ENCODE results near the gene ZNF774.

The ZNF774 gene

GRCh38 chr15:90326441-90326840 is 25.6 kb upstream of the ZNF774 start:
- H3K4me3 ChIP-seq (ENCODE audit: low read depth, low read length) = no peak overlapping the region
- H3K27ac ChIP-seq (ENCODE audit: extremely low read depth, low read depth, low read length) = no peak overlapping the region
- POLR2A ChIA-PET = interaction anchor here (1.7 kb wide), 1 partner anchor 62 kb away, joined by 6 read pairs; the partner anchor contains the start of gene IQGAP1
- no peaks in the 10 kb centered on the region for H3K9me3 ChIP-seq (ENCODE audit: control insufficient read depth, insufficient read depth, low read depth, low read length)
- TF ChIP-seq ZNF596 (tag by site-specific recombination; IDR thresholded peaks at IDR 0.05) = no peak
- TF ChIP-seq ZNF311 (tag by site-specific recombination; IDR thresholded peaks at IDR 0.05; ENCODE audit: borderline replicate concordance) = no peak
- TF ChIP-seq ZNF658 (tag by site-specific recombination; IDR thresholded peaks at IDR 0.05) = no peak
- no peak for TF ChIP-seq ZNF433 (tag by site-specific recombination; IDR thresholded peaks at IDR 0.05; ENCODE audit: low read depth)
- no peak for TF ChIP-seq ZNF324 (tag by site-specific recombination; IDR thresholded peaks at IDR 0.05)
- TF ChIP-seq, protein P1, sequence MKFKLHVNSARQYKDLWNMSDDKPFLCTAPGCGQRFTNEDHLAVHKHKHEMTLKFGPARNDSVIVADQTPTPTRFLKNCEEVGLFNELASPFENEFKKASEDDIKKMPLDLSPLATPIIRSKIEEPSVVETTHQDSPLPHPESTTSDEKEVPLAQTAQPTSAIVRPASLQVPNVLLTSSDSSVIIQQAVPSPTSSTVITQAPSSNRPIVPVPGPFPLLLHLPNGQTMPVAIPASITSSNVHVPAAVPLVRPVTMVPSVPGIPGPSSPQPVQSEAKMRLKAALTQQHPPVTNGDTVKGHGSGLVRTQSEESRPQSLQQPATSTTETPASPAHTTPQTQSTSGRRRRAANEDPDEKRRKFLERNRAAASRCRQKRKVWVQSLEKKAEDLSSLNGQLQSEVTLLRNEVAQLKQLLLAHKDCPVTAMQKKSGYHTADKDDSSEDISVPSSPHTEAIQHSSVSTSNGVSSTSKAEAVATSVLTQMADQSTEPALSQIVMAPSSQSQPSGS (tag by site-specific recombination; IDR thresholded peaks at IDR 0.05; ENCODE audit: low read depth) = no peak
- no peak for TF ChIP-seq ZNF24 (tag by site-specific recombination; IDR thresholded peaks at IDR 0.05)
- no peak for TF ChIP-seq KLF7 (tag by site-specific recombination; IDR thresholded peaks at IDR 0.05; ENCODE audit: borderline replicate concordance)
- TF ChIP-seq KLF9 (tag by site-specific recombination; IDR thresholded peaks at IDR 0.05; ENCODE audit: low read depth) = no peak
- no peak for TF ChIP-seq SP3 (tag by site-specific recombination; IDR thresholded peaks at IDR 0.05)
- TF ChIP-seq HIC1 (tag by site-specific recombination; IDR thresholded peaks at IDR 0.05) = no peak
- no peak for TF ChIP-seq ZNF341 (tag by site-specific recombination; IDR thresholded peaks at IDR 0.05; ENCODE audit: low read depth)
- TF ChIP-seq REPIN1 (tag by site-specific recombination; IDR thresholded peaks at IDR 0.05; ENCODE audit: low read depth) = no peak
- no peak for TF ChIP-seq ZNF16 (tag by site-specific recombination; IDR thresholded peaks at IDR 0.05; ENCODE audit: low read depth)
- no peak for TF ChIP-seq ZNF623 (tag by site-specific recombination; IDR thresholded peaks at IDR 0.05)
- no peak for TF ChIP-seq ZNF184 (tag by site-specific recombination; IDR thresholded peaks at IDR 0.05)
- TF ChIP-seq ZNF660 (tag by site-specific recombination; IDR thresholded peaks at IDR 0.05) = no peak
- no peak for TF ChIP-seq ZNF843 (tag by site-specific recombination; IDR thresholded peaks at IDR 0.05)
- TF ChIP-seq YY2 (tag by site-specific recombination; IDR thresholded peaks at IDR 0.05) = no peak
- no peak for TF ChIP-seq ZNF394 (tag by site-specific recombination; IDR thresholded peaks at IDR 0.05; ENCODE audit: borderline replicate concordance)
- H3K36me3 ChIP-seq (ENCODE audit: control insufficient read depth in 2 of 2, insufficient read depth in 1 of 2, low read length in 2 of 2) = no peaks in the 10 kb centered on the region
- CTCF ChIA-PET = interaction anchor here (0.5 to 3.8 kb wide), 3 partner anchors 26 to 157 kb away, joined by 3 to 33 read pairs (median 4); partner anchors contain the start of gene ZNF774
- peaks cover 5% of the 10 kb centered on the region; the same call in 1 of the 2 replicates for H3K4me1 ChIP-seq (ENCODE audit: control insufficient read depth, insufficient read depth, low read length)

- H3K9me3 ChIP-seq (ENCODE audit: control insufficient read depth, insufficient read depth, low read depth, low read length) = no peaks in the 10 kb centered on the region
- no peaks in the 10 kb centered on the region for H3K36me3 ChIP-seq (ENCODE audit: control insufficient read depth in 2 of 2, insufficient read depth in 1 of 2, low read length in 2 of 2)
- H3K27ac ChIP-seq (ENCODE audit: extremely low read depth, low read depth, low read length) = no peak overlapping the region
- H3K4me1 ChIP-seq (ENCODE audit: control insufficient read depth, insufficient read depth, low read length) = peaks cover 5% of the 10 kb centered on the region; the same call in 1 of the 2 replicates
- H3K4me3 ChIP-seq (ENCODE audit: low read depth, low read length) = no peak overlapping the region
- ChIA-PET POLR2A (no interaction called here), CTCF (interaction anchor here (0.5 to 3.8 kb wide), 4 partner anchors 138 to 305 kb away, joined by 3 to 33 read pairs (median 4); no protein-coding TSS in a partner anchor)
- TF ChIP-seq ZNF548 (tag by site-specific recombination; IDR thresholded peaks at IDR 0.05) = no peak
- no peak for TF ChIP-seq ZNF830 (tag by site-specific recombination; IDR thresholded peaks at IDR 0.05; ENCODE audit: low read depth)
- TF ChIP-seq ZNF488 (tag by site-specific recombination; IDR thresholded peaks at IDR 0.05) = no peak
- TF ChIP-seq HOXA7 (CRISPR knock-in tag; IDR thresholded peaks at IDR 0.05; ENCODE audit: borderline replicate concordance) = no peak
- TF ChIP-seq ZNF48 (tag by site-specific recombination; IDR thresholded peaks at IDR 0.05) = no peak
- TF ChIP-seq KLF16 (tag by site-specific recombination; IDR thresholded peaks at IDR 0.05) = no peak
- TF ChIP-seq PRDM1 (tag by site-specific recombination; IDR thresholded peaks at IDR 0.05) = no peak
- TF ChIP-seq GLIS1 (tag by site-specific recombination; IDR thresholded peaks at IDR 0.05) = no peak
- TF ChIP-seq, protein P2, sequence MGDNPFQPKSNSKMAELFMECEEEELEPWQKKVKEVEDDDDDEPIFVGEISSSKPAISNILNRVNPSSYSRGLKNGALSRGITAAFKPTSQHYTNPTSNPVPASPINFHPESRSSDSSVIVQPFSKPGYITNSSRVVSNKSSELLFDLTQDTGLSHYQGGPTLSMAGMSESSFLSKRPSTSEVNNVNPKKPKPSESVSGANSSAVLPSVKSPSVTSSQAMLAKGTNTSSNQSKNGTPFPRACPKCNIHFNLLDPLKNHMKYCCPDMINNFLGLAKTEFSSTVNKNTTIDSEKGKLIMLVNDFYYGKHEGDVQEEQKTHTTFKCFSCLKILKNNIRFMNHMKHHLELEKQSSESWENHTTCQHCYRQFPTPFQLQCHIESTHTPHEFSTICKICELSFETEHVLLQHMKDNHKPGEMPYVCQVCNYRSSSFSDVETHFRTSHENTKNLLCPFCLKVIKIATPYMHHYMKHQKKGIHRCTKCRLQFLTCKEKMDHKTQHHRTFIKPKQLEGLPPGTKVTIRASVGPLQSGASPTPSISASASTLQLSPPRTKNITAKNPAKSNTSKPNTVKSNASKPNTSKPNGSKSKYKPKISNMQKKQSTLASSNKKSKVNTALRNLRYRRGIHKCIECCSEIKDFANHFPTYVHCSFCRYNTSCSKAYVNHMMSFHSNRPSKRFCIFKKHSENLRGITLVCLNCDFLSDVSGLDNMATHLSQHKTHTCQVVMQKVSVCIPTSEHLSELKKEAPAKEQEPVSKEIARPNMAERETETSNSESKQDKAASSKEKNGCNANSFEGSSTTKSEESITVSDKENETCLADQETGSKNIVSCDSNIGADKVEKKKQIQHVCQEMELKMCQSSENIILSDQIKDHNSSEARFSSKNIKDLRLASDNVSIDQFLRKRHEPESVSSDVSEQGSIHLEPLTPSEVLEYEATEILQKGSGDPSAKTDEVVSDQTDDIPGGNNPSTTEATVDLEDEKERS (tag by site-specific recombination; IDR thresholded peaks at IDR 0.05) = no peak
- TF ChIP-seq ZNF114 (tag by site-specific recombination; IDR thresholded peaks at IDR 0.05) = no peak
Observed at GRCh38 chr15:90327311-90327710, 24.8 kb upstream of the ZNF774 start.
